GM19238 (cell line): ENCODE results near the gene KRT78.

Source experiments
- DNase-seq: peaks from one replicate; pipeline ENCODE4 v3.0.0; 2011; ENCODE audit warnings: low spot score; ENCODE audit not compliant: insufficient read length

KRT78 gene

DNA sequence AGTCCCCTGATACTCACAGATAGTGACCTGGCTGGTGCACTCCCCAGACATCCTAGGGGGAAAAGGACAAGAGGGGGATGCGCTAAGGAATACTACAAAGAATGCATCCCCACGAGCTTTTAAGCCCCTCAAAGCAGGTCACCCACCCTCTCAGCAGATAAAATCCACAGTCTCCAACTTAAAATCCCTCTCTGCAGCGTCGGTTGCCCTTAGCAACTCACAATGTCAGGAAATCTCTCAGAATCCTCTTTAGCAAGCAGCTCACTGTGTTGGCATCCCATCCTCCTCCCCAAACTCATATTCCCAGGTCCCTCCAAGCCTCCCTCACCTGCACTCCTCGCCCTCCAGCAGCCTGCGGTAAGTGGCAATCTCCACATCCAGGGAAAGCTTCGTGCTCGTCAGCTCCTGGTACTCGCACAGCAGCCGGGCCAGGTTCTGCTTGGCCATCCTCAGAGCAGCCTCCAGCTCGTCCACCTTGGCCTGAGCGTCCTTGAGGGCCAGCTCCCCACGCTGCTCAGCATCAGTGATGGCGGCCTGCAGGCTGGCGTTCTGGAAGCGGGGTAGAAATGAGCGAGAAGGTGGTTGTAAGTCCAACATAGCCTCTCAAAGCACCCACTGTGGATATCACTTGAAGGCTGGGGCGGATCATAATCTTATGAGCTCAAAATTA lies 9.2 kb downstream of the KRT78 start:
- no peak for DNase-seq

GRCh38 chr12:52838609-52839435 lies 10.0 kb downstream of the KRT78 start:
- no peak for DNase-seq

DNA sequence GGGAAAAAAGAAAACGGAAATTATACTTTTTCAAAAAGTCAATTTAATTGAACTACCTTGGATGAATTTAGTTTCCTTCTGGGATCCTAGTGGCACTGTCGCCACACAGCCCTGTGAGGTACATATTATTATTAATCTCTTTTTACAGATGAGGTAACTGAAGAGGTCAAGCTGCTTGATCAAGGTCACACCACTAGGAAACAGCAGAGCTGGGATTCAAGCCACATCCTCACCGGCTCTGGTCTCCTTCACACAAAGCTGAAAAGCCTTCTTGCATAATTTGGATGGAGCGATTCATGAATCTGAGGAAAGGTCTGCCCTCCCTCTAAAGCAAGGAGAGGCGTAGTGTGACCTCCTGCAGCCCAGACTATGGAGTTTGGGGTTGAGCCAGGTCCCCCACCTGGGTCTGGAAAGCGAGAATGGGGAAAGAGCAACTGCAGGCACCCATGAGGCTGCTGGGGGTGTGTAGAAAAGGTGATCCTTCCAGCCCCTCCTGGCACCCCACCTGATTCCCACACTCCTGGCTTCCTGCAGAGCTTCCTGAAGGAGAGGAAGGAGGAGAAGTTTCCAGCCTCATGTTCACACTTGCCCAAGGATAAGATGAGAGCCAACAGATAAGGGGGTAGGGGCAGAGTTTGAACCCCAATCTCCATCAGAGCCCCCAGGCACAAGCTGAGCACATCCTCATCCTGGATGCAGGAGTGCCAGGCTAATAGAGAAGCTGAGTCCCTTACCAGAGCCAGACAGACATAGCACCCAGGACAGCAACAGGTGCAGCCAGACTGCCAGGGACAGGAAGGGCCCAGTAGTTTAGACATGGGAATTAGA lies 10.8 kb downstream of the KRT78 start:
- DNase-seq: no peak

DNA sequence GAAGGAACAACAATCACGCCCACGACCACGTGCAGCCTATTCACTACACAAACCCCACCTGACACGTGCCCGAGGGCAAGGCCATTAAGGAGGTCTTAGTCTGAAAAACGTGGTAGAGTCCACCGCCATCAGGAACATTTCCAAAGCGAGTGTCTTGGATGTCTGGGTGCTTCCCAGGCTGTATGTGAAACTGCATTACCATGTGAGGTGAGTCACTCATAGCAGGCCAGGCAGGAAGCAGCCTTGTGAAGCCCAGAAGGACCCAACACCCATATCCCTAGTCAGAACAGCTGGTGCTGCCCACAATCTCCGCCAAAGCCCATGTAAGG lies 11.4 kb downstream of the KRT78 start:
- no peak for DNase-seq

DNA sequence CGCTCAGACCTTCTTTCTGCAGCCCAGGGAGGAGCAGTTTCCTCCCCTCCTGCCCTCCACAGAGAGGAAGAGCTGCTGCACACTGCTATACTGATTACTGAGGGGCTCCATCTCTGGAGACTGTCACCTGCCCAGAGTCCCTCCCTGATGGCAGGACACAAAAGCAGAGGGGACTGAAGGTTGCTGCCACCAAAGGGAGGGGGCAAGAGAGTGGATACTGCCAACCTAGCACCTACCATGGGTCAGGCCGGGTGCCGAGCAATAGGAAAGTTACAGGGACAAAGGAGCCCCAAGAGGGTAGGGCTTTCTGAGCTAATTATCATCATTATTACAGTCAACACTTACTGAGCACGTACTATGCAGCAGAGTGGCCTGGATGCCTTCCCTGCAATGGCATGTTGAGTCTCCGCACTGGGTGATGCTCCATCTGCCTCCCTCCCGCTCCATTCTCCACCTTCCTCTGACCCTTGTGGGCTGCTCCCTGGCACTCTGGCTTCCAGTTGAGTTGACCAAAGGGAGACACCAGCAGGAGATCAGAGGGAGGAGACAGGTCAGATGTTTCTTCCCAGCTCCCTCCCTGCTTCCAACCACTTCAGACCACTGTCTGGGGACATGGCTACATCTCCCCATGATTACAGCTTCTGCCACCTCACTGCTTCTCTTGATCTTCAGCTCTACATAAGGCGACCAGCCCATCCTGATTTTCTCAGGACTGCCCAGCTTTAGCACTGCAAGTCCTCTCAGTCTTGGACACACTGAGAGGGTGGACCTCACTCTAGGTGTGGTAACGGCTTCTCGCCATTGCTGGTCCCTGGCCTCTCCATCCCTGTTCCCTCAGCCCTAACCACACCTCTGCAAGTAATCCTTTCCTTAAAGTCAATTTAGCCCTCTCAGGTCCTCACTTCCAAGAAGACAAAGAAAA lies 12.0 kb downstream of the KRT78 start:
- DNase-seq: no peak

GRCh38 chr12:52836042-52836466 lies 12.7 kb downstream of the KRT78 start:
- no peak for DNase-seq

DNA sequence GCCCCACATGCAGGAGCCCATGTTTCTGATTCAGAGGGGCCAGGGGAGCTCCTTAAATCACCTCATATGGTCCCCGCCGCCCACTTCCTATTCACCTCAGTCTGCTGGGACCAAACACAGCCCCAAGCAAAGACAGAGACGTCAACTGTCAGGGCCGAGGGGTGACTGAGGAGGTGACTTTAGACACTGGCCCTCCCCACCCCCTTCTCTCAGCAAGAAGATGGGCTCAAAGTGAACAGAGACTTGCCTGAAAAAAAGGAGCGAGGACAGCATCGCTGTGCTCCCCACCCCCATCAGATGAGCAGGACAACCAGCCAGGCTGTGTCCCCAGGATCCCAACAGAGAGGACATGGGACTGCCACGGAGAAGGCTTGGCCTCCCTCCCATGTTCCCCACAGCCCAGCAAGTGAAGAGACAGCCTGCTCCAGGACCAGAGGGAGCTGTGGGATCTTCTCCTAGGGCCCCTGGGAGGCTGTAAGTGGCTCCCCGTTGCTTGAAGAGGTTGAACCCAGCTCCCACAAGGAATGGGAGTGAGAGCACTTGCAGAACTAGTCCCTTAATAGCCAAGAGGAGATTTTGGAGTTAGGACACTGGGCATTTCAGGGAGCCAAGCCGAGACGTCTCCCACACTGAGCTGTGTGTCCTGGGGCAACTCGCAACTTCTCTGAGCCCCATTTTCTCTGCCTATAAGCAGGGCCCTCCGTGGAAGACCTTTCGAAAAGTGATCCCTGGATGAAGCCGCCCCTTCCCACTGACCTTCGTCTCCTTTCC lies 13.3 kb downstream of the KRT78 start:
- DNase-seq: no peak

- DNase-seq: no peak
Measured at GRCh38 chr12:52834727-52835001, 14.1 kb downstream of the KRT78 start.

GRCh38 chr12:52833922-52834726 lies 14.7 kb downstream of the KRT78 start, which contains the start of gene KRT79:
TSS of gene KRT79 (minus strand) at chr12:52834311. CDS start at chr12:52834260, 51 bp downstream.
- DNase-seq: no peak

- DNase-seq: no peak
Measured at GRCh38 chr12:52832985-52833905, 15.5 kb downstream of the KRT78 start.

DNA sequence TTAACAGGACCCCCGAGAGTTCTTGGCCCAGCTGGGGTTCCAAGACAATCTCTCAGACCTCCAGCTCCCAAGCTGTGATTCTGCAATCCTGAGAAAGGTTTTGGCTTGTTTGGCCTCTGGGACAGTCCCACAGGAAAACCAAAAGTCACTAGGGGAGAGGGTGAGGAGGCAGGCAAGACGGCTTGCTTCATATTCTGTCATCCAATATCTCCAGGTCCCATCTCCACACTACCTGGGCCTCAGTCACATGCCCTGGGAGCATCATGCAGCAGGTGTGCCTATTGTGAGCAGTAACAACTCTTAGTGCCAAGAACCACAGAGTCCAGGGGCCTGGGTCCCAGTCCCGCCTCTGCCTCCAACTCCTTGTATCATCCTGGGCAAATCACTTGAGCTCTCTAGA lies 16.3 kb downstream of the KRT78 start:
- no peak for DNase-seq

- no peak for DNase-seq
Measured at GRCh38 chr12:52831251-52831650, 17.5 kb downstream of the KRT78 start.

GRCh38 chr12:52829986-52830770 lies 18.6 kb downstream of the KRT78 start:
- no peak for DNase-seq

GRCh38 chr12:52828591-52829021 lies 20.2 kb downstream of the KRT78 start:
- no peak for DNase-seq

- no peak for DNase-seq
Measured at GRCh38 chr12:52828156-52828555, 20.6 kb downstream of the KRT78 start.

- DNase-seq: no peak
Measured at GRCh38 chr12:52827499-52828090, 21.2 kb downstream of the KRT78 start.
